Left ventricle myocardium inferior (tissue), 1 donor: ENCODE data around the gene MRPS9. TPM values are rescaled to one million over a fixed set of nuclear protein-coding genes. Genes with fewer than 3 reads are reported as not detected.

Experiments
- DNase-seq: peaks from one replicate; pipeline ENCODE4 v3.0.0-alpha.2; 2020
- H3K27ac ChIP-seq: fragments of 200-600 bp; replicated peaks from 2 replicates; pipeline ENCODE4 v1.8.0; 2021
- H3K27me3 ChIP-seq: fragments of 200-600 bp; 2 replicates; pipeline ENCODE4 v1.8.0; 2021; ENCODE audit warnings: low read depth
- H3K36me3 ChIP-seq: fragments of 200-600 bp; 2 replicates; pipeline ENCODE4 v1.8.0; 2021
- H3K4me1 ChIP-seq: fragments of 200-600 bp; 2 replicates; pipeline ENCODE4 v1.8.0; 2021
- H3K4me3 ChIP-seq: fragments of 200-600 bp; 2 replicates; pipeline ENCODE4 v1.8.0; 2021; ENCODE audit warnings: mild to moderate bottlenecking, moderate library complexity
- H3K9me3 ChIP-seq: fragments of 200-600 bp; replicated peaks from 2 replicates; pipeline ENCODE4 v1.8.0; 2021
- intact Hi-C: fragments of 100-400 bp; cut with micrococcal nuclease; formaldehyde crosslinking; loops from one replicate; pipeline ENCODE4 v1.11.0; 2022
- total RNA-seq: library from RNA; stranded (reverse); fragmentation: NEBNext Ultra II Directional; extraction: Animal tissue kit (Norgen Biotek cat#: 25700); gene quantifications from one replicate; pipeline ENCODE4 v1.2.1, GENCODE V29; 2021
- TF ChIP-seq, protein P1 (sequence below): fragments of 200-600 bp; IDR thresholded peaks from 2 replicates; pipeline ENCODE4 v1.8.0; 2021; ENCODE audit warnings: antibody characterized with exemption, mild to moderate bottlenecking, borderline replicate concordance
- donor health status: DM: no; HTN: yes; CAD: no; lungs with severe emphysema.

The MRPS9 gene
- total RNA-seq, 1 donor from 2014 or later = 73.2 TPM

DNA sequence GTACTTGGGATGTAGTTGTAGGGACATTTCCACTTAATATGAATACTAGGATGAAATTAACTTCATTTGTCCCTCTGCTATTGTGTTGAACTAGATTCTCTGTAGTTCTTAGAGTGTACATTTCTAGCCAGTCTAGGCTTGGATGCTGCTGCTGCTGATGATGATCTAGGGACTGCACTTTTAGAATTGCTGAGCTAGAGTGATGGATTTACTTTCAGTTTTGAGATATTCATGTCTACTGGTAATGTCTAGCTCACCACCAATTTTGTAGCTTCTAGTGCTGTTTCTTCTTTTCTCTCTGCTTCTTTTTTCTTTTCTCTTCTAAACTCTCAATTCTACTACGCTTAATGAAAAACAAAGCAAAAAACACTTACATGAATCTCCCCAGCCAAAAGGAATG lies 49.4 kb downstream of the MRPS9 start:
- intact Hi-C loops = no loop called here
- Histone ChIP-seq H3K4me1 (peaks cover 8% of the 10 kb centered on the region), H3K9me3 (no peaks in the 10 kb centered on the region), H3K4me3 (no peak overlapping the region), H3K27me3 (no peaks in the 10 kb centered on the region), H3K36me3 (peaks cover 10% of the 10 kb centered on the region), H3K27ac (no peak overlapping the region)
- no peak for DNase-seq
- TF ChIP-seq, protein P1, sequence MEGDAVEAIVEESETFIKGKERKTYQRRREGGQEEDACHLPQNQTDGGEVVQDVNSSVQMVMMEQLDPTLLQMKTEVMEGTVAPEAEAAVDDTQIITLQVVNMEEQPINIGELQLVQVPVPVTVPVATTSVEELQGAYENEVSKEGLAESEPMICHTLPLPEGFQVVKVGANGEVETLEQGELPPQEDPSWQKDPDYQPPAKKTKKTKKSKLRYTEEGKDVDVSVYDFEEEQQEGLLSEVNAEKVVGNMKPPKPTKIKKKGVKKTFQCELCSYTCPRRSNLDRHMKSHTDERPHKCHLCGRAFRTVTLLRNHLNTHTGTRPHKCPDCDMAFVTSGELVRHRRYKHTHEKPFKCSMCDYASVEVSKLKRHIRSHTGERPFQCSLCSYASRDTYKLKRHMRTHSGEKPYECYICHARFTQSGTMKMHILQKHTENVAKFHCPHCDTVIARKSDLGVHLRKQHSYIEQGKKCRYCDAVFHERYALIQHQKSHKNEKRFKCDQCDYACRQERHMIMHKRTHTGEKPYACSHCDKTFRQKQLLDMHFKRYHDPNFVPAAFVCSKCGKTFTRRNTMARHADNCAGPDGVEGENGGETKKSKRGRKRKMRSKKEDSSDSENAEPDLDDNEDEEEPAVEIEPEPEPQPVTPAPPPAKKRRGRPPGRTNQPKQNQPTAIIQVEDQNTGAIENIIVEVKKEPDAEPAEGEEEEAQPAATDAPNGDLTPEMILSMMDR = no peak

DNA sequence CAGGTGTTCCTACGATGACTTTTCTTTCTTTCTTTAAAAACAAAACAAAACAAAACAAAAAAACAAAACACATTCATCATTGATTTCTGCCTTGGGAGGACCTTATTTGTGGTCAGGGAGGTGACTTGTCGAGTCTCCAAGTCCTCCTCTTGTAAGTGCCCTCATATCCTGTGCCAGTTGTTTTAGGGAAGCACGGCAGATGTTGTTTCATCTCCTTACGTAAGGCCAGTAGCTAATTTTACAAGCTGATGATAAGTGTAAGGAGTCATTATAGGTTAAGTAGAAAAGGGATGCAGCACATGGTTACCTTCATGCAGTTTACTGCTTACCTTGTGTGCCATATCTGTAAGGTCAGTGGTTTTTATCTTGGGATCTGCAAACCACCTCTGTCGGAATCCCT lies 52.2 kb downstream of the MRPS9 start:
- no peak overlapping the region for H3K4me3 ChIP-seq
- H3K27me3 ChIP-seq = no peaks in the 10 kb centered on the region
- TF ChIP-seq, protein P1 = no peak
- H3K27ac ChIP-seq = no peak overlapping the region
- H3K36me3 ChIP-seq = peaks cover 28% of the 10 kb centered on the region
- DNase-seq = no peak
- H3K4me1 ChIP-seq = peaks cover 8% of the 10 kb centered on the region
- intact Hi-C loops = no loop called here
- no peaks in the 10 kb centered on the region for H3K9me3 ChIP-seq

DNA sequence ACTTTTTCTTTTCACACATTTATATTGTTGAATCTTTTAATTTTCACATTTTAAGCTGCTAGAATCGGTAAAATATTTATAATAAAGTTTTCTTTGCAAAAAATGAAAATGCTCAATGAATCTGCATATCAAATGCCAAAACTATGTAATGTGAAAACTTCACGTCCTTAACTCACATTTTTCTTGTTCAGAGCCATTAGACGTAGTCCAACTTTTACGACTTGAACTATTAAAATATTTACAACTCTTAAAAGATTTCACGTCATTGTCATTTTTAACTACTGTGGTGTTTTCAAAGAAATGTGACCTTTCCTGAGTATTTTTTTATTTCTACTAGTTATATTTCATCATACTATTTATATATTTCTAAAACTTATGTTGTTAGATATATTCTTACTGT lies 54.9 kb downstream of the MRPS9 start:
- H3K4me1 ChIP-seq = no peaks in the 10 kb centered on the region
- TF ChIP-seq, protein P1 = no peak
- no peak overlapping the region for H3K4me3 ChIP-seq
- no peaks in the 10 kb centered on the region for H3K9me3 ChIP-seq
- DNase-seq = no peak
- H3K27ac ChIP-seq = no peak overlapping the region
- intact Hi-C loops = no loop called here
- H3K36me3 ChIP-seq = peaks cover 52% of the 10 kb centered on the region
- no peaks in the 10 kb centered on the region for H3K27me3 ChIP-seq

DNA sequence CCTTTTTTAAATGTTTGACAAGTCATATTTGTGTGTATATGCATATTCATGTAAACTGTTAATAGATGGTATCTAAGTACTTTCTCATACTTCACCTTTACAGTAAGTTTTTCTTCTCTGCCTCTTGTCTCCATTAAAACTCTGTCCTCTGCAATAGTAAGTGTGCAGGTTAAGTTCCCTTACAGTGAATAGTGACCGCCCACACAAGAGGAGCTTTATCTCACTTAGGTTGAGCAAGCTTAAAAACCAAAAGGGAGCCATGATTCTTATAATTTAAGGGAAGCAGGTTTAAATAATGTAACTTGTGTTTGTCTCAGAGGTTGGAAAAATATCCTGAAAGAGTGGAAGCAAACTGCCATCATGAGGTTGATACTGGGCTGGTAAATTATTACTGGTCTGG lies 61.3 kb downstream of the MRPS9 start:
- Histone ChIP-seq H3K27ac (no peak overlapping the region), H3K27me3 (no peaks in the 10 kb centered on the region), H3K9me3 (no peaks in the 10 kb centered on the region), H3K36me3 (peaks cover 71% of the 10 kb centered on the region), H3K4me3 (no peak overlapping the region), H3K4me1 (peaks cover 4% of the 10 kb centered on the region)
- intact Hi-C loops = no loop called here
- TF ChIP-seq, protein P1 = no peak
- DNase-seq = no peak

DNA sequence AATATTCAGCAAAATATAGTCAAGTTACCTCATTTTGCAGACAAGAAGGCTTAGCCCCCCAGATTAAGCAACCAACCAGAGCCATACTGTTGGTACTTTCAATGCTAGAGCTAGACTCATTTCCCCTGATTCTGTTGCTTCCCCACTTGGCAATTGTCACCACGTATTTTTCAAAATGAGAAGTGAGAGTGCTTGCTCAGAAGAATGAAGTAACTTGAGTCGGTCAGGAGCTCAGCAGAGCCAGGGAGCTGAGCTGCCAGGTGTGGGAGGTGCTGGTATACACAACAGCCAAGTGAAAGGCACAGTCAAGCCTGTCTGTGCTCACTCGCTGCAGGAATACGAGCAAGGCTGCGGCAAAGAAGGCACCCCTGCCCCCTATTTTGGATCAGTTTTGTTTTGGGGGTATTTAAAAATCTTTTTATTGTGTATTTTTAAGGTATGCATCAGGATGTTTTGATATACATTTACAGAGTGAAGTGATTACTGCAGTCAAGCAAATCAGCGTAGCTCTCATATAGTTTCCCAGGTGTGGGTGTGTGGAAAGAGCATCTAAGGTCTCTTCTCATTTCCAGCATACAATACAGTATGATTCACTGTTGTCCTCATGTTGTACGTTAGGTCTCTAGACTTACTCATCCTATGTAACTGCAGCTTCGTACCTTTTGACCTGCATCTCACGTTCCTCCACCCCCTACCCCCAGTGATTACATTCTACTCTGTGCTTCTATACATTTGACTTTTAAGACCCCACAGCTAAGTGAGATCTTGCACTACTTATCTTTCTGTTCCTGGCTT lies 62.4 kb downstream of the MRPS9 start:
- Histone ChIP-seq H3K9me3 (no peaks in the 10 kb centered on the region), H3K4me3 (no peak overlapping the region), H3K4me1 (peaks cover 4% of the 10 kb centered on the region), H3K36me3 (peaks cover 61% of the 10 kb centered on the region), H3K27ac (no peak overlapping the region), H3K27me3 (no peaks in the 10 kb centered on the region)
- TF ChIP-seq, protein P1 = no peak
- no peak for DNase-seq
- intact Hi-C loops = no loop called here
